ENCODE measurements around the gene GORASP2.

Gene GORASP2

GRCh38 chr2:171008550-171009205, 79.6 kb downstream of the GORASP2 start:
- no peak for DNase-seq

DNA sequence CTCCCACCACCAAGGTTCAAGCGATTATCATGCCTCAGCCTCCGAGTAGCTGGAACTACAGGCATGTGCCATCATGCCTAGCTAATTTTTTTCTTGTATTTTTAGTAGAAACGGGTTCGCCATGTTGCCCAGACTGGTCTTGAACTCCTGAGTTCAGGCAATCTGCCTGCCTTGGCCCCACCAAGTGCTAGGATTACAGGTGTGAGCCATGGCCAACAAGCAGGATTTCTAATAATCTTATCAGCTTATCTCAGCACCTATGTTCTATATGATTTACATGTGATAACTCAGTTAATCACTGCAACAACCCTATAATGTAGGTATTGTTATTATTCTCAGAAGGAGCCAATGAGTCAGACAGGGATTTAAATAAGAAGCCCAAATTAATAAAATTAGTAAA, 80.3 kb downstream of the GORASP2 start:
- DNase-seq, result no peak

GRCh38 chr2:171013851-171014250, 84.8 kb downstream of the GORASP2 start:
- DNase-seq, result no peak

GRCh38 chr2:171016125-171016524, 87.1 kb downstream of the GORASP2 start:
- no peak for DNase-seq
